T-cell (primary cell): Measurements from ENCODE around the gene SFXN3. TPM values are rescaled to one million over a fixed set of nuclear protein-coding genes. Genes with fewer than 3 reads are reported as not detected.

ENCODE experiments used
- ATAC-seq, 4 experiments: fragments of 200-7000 bp in 3 of 4; fragments of 150-1000 bp in 1 of 4; cut with Tn5 transposase; replicated peaks in 1 of 4; 1 replicate in 3 of 4; 2 replicates in 1 of 4; pipeline ENCODE4 v1.10.0; 2021; ENCODE audit warnings: moderate library complexity in 3 of 4, mild to moderate bottlenecking in 2 of 4, moderate number of reproducible peaks in 1 of 4
- CTCF ChIA-PET, 2 donors: fragments of 300-600 bp; sonication (Branson Sonifier 250); formaldehyde crosslinking; loops; one replicate each; lab custom pipeline; 2022; ENCODE audit warnings: antibody characterized with exemption in 2 of 2; lab: Charles Lee
- POLR2A ChIA-PET, 2 donors: fragments of 300-600 bp; sonication (Branson Sonifier 250); formaldehyde crosslinking; loops; one replicate each; lab custom pipeline; 2022; ENCODE audit warnings: antibody characterized with exemption in 2 of 2; lab: Charles Lee
- DNase-seq, 35 experiments: peaks; one replicate each; pipeline versions ENCODE4 v3.0.0 to v3.0.0-alpha.2; 2013 to 2023
- H3K27ac ChIP-seq: one replicate; pipeline ENCODE4 v1.5.1; 2013; ENCODE audit warnings: low read length
- H3K27me3 ChIP-seq, 2 experiments: replicated peaks in 1 of 2; 1 replicate in 1 of 2; 2 replicates in 1 of 2; pipeline versions ENCODE4 v1.6.1 to v1.7.0; 2013; ENCODE audit warnings: low read length in 1 of 2, mixed read lengths in 1 of 2; ENCODE audit not compliant: control insufficient read depth in 2 of 2, insufficient read depth in 2 of 2; ENCODE audit errors: extremely low read depth in 1 of 2
- H3K36me3 ChIP-seq, 2 donors: 1 replicate in 1 of 2; 2 replicates in 1 of 2; pipeline versions ENCODE4 v1.6.1 to v1.7.0; 2013; ENCODE audit warnings: low read length in 1 of 2; ENCODE audit not compliant: control insufficient read depth in 2 of 2, insufficient read depth in 1 of 2; ENCODE audit errors: extremely low read depth in 1 of 2
- H3K4me1 ChIP-seq, 2 experiments: 1 replicate in 1 of 2; 2 replicates in 1 of 2; pipeline versions ENCODE4 v1.6.1 to v1.7.0; 2013; ENCODE audit warnings: low read length in 2 of 2, mixed read lengths in 1 of 2; ENCODE audit not compliant: insufficient read depth in 2 of 2, control insufficient read depth in 1 of 2; ENCODE audit errors: extremely low read depth in 1 of 2
- H3K4me3 ChIP-seq, 2 donors: 1 replicate in 1 of 2; 2 replicates in 1 of 2; pipeline versions ENCODE4 v1.5.1 to v1.7.0; 2013; ENCODE audit warnings: mild to moderate bottlenecking in 2 of 2, low read length in 1 of 2, moderate library complexity in 1 of 2; ENCODE audit not compliant: control insufficient read depth in 1 of 2; ENCODE audit errors: extremely low read depth in 1 of 2
- H3K9me3 ChIP-seq: 2 replicates; pipeline ENCODE4 v1.7.0; 2013
- H3K27ac Mint-ChIP-seq, 2 donors: one replicate each; pipeline ENCODE4 v1.8.0; 2020 to 2021; ENCODE audit warnings: mild to moderate bottlenecking in 2 of 2, mixed read lengths in 2 of 2
- H3K27me3 Mint-ChIP-seq, 2 donors: one replicate each; pipeline ENCODE4 v1.8.0; 2021 to 2022; ENCODE audit warnings: mixed read lengths in 2 of 2
- H3K36me3 Mint-ChIP-seq: one replicate; pipeline ENCODE4 v1.8.0; 2021; ENCODE audit warnings: mixed read lengths
- H3K4me1 Mint-ChIP-seq, 3 donors: one replicate each; pipeline ENCODE4 v1.8.0; 2020 to 2022; ENCODE audit warnings: mixed read lengths in 3 of 3, mild to moderate bottlenecking in 1 of 3
- H3K4me3 Mint-ChIP-seq, 3 donors: one replicate each; pipeline ENCODE4 v1.8.0; 2020 to 2022; ENCODE audit warnings: mild to moderate bottlenecking in 3 of 3, mixed read lengths in 3 of 3, moderate library complexity in 3 of 3
- H3K9me3 Mint-ChIP-seq, 3 donors: one replicate each; pipeline ENCODE4 v1.8.0; 2020 to 2022; ENCODE audit warnings: mixed read lengths in 3 of 3
- WGBS: methylation state at CpG from one replicate; pipeline ENCODE4 v1.1.5; 2013; ENCODE audit warnings: missing lambda C conversion rate; ENCODE audit not compliant: insufficient coverage; 5-methylcytosine and 5-hydroxymethylcytosine counted together
- total RNA-seq, 35 experiments: library from RNA in 6 of 35; stranded (reverse) in 6 of 35; fragments of 120-200 nt in 1 of 35; gene quantifications; one replicate each; pipeline versions ENCODE4 v1.2.1 to v1.2.4 and lab custom pipeline; 2013 to 2026

The SFXN3 gene
- total RNA-seq, 5 donors from 2014 or later (not counting 1 experiment from before 2014, with no cell fraction given): 45.2 to 113 (median 91.0) TPM

DNA sequence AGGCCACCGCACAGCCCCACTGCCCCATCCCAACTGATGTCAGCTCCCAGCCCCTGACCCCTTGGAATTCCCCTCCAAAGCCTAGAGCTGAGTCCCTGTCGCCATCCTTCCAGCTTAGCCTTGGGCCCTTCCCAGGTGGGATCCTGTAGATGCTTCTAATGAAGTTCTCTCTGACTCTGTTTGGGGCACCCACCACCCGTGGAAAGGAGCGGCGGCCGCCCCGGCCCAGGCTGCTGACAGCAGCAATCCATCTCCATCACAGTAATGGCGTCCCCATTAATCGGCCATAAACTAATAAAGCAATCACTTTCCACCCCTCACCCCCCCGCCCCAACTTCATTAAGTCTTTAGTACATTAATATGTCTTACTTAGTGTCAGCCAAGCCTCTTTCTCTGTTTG, 56.3 kb downstream of the SFXN3 start:
- peaks cover 65 to 81% of the 10 kb centered on the region in 2 donors for H3K27me3 Mint-ChIP-seq
- no peak for ATAC-seq
- POLR2A ChIA-PET: no interaction called here

DNA sequence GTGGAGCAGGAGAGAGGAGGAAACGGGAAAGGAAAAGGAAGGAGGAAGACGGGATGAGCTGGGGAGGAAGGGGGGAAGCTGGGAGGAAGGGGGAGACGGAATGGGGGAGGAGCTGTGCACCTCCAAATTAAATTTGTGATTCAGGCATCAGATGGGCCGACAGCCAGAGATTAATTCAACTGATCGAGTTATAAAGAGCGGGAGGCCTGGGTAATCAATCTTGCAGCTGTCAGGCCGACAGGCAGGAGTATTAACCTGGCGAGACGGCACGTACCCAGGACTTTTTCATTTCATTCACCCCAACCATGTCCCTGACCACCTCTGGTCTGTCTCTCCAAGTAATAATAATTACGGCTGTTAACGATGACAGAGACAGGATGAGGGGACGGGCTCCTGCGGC, 56.9 kb downstream of the SFXN3 start:
- DNase-seq (no peak), ATAC-seq (no peak)
- CTCF ChIA-PET: interaction anchor here in 1 of 2 donors (1.2 kb wide), 1 partner anchor 9 kb away, joined by 3 read pairs; no protein-coding TSS in a partner anchor
- Mint-ChIP-seq H3K4me1 (no peaks in the 10 kb centered on the region), H3K36me3 (no peaks in the 10 kb centered on the region), H3K27ac (no peak overlapping the region), H3K4me3 (no peak overlapping the region), H3K27me3 (peaks cover 59 to 81% of the 10 kb centered on the region in 2 donors), H3K9me3 (no peaks in the 10 kb centered on the region)
- Histone ChIP-seq H3K4me1 (no peaks in the 10 kb centered on the region), H3K9me3 (no peaks in the 10 kb centered on the region), H3K36me3 (no peaks in the 10 kb centered on the region), H3K27me3 (peaks cover 7 to 77% of the 10 kb centered on the region in 2 experiments), H3K27ac (no peak overlapping the region), H3K4me3 (no peak overlapping the region)
- WGBS: 16% methylated on average over 4 of the region's 14 CpGs
- POLR2A ChIA-PET: no interaction called here

More for the DNA sequence above, 56.3 kb downstream of the SFXN3 start:
- no peaks in the 10 kb centered on the region for H3K36me3 ChIP-seq
- H3K9me3 Mint-ChIP-seq: no peaks in the 10 kb centered on the region
- no peak overlapping the region for H3K4me3 ChIP-seq
- no peak overlapping the region for H3K27ac ChIP-seq
- no peaks in the 10 kb centered on the region for H3K4me1 Mint-ChIP-seq
- H3K9me3 ChIP-seq: no peaks in the 10 kb centered on the region
- no peak overlapping the region for H3K4me3 Mint-ChIP-seq
- DNase-seq: no peak
- no peaks in the 10 kb centered on the region for H3K36me3 Mint-ChIP-seq
- H3K27ac Mint-ChIP-seq: no peak overlapping the region
- WGBS: 32% methylated on average over 7 of the region's 10 CpGs
- H3K27me3 ChIP-seq: peaks cover 5 to 79% of the 10 kb centered on the region in 2 experiments
- no peaks in the 10 kb centered on the region for H3K4me1 ChIP-seq
- CTCF ChIA-PET: interaction anchor here in 1 of 2 donors (0.5 kb wide), 1 partner anchor 419 kb away, joined by 3 read pairs; no protein-coding TSS in a partner anchor

DNA sequence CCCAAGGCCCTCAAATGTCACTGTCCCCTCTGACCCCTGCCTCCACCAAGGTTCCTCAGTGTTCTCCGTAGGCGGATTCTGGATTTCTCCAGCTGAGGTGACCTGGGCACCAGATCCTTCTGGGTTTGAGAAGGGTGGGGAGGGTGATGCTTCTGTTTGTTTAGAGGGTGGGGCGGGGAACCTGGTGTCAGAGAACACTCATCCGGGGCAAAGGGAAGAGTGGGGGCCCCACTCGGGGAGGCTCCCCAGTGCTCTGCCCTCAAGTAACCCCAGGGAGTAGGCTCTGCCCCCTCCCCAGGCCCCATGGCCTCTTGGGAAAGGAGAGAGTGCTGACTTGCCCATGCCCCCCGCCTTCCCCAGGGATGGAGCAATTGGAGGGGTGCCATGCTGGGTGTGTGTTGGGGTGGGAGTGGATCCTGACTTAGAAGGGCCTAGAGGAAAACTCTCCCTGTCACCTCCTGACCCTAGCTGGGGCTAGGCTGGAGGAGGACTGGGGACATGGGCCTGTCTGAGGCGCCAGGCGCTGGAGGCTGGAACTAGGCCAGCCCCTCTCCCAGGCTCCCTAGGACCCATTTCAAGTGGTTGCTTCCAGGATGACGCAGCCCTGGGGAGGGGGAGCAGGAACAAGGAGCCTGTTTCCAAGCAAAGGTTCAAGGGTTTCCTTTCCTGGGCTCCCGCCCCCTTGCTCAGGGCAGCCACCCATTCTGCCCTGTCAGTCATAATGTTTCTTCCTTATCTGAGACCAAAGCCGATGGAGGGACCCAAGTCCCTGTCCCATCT, 58.7 kb downstream of the SFXN3 start:
- Mint-ChIP-seq H3K9me3 (no peaks in the 10 kb centered on the region), H3K36me3 (no peaks in the 10 kb centered on the region)

GRCh38 chr10:101090597-101090996, 59.6 kb downstream of the SFXN3 start:
- Histone ChIP-seq H3K36me3 (no peaks in the 10 kb centered on the region), H3K27ac (no peak overlapping the region), H3K4me3 (no peak overlapping the region), H3K4me1 (peaks cover 0 to 4% of the 10 kb centered on the region in 2 experiments), H3K9me3 (no peaks in the 10 kb centered on the region), H3K27me3 (peaks cover 7 to 92% of the 10 kb centered on the region in 2 experiments)
- peaks cover 0 to 2% (median 0%) of the 10 kb centered on the region in 3 donors for H3K4me1 Mint-ChIP-seq
- H3K9me3 Mint-ChIP-seq: no peaks in the 10 kb centered on the region
- H3K27ac Mint-ChIP-seq: no peak overlapping the region
- ATAC-seq (no peak), DNase-seq (no peak)
- ChIA-PET POLR2A (no interaction called here), CTCF (interaction anchor here (0.6 to 2.0 kb wide), 2 partner anchors 20 to 52 kb away, joined by 3 to 7 read pairs; no protein-coding TSS in a partner anchor)
- H3K4me3 Mint-ChIP-seq: no peak overlapping the region
- WGBS: no CpG with 5 or more reads among the region's 5 CpGs
- no peaks in the 10 kb centered on the region for H3K36me3 Mint-ChIP-seq
- H3K27me3 Mint-ChIP-seq: peaks cover 55 to 81% of the 10 kb centered on the region in 2 donors

More for the DNA sequence above, 58.7 kb downstream of the SFXN3 start:
- CTCF ChIA-PET: interaction anchor here in 1 of 2 donors (0.5 to 0.7 kb wide), 2 partner anchors 21 to 34 kb away, joined by 3 read pairs; no protein-coding TSS in a partner anchor
- Mint-ChIP-seq H3K27me3 (peaks cover 54 to 83% of the 10 kb centered on the region in 2 donors), H3K4me3 (no peak overlapping the region), H3K27ac (no peak overlapping the region), H3K4me1 (no peaks in the 10 kb centered on the region)
- Histone ChIP-seq H3K9me3 (no peaks in the 10 kb centered on the region), H3K4me1 (no peaks in the 10 kb centered on the region), H3K27ac (no peak overlapping the region), H3K4me3 (no peak overlapping the region), H3K36me3 (no peaks in the 10 kb centered on the region), H3K27me3 (peaks cover 7 to 88% of the 10 kb centered on the region in 2 experiments)
- POLR2A ChIA-PET: no interaction called here
- DNase-seq: no peak
- ATAC-seq: no peak
- 100% methylated on average over 2 of the region's 11 CpGs for WGBS

Other genes with a start within 250 kb of the SFXN3 start
- gene SLF2, start 118.3 kb upstream of the SFXN3 start, total RNA-seq: 10 to 100 TPM; 20.0 to 43.0 (median 31.3) TPM
- gene SEMA4G, start 61.7 kb upstream of the SFXN3 start, total RNA-seq: 1 to 10 TPM; 1.1 to 2.8 (median 1.4) TPM
- gene MRPL43, start 43.7 kb upstream of the SFXN3 start, total RNA-seq: 10 to 100 TPM; 36.2 to 67.6 (median 60.4) TPM
- 10 to 100 TPM in 3 of 5 donors, 1 to 10 TPM in 2; 5.3 to 20.2 (median 16.9) TPM for gene TWNK, start 43.7 kb upstream of the SFXN3 start, total RNA-seq
- 10 to 100 TPM; 16.4 to 39.5 (median 35.4) TPM for gene LZTS2, start 31.4 kb upstream of the SFXN3 start, total RNA-seq
- 1 to 10 TPM; 1.7 to 2.7 (median 2.3) TPM for gene PDZD7, start 105 bp upstream of the SFXN3 start, total RNA-seq
- gene KAZALD1, start 30.8 kb downstream of the SFXN3 start, total RNA-seq: under 1 TPM in 2 of 5 donors, not detected in 3; 0.19 to 0.29 TPM
- not detected for gene TLX1, start 100.1 kb downstream of the SFXN3 start, total RNA-seq
- not detected for gene LBX1, start 198.2 kb downstream of the SFXN3 start, total RNA-seq